MM.1S (cell line): ENCODE data around the gene STK4.

Experiments
- EZH2 ChIP-seq: fragments of 300-600 bp; sonication (generic); optimal IDR thresholded peaks from 2 replicates; pipeline ENCODE3; 2017; ENCODE audit warnings: low read depth, mild to moderate bottlenecking, antibody characterized with exemption, low read length, mixed read lengths
- EZH2phosphoT487 ChIP-seq: fragments of 300-600 bp; sonication (generic); IDR thresholded peaks from 2 replicates; pipeline ENCODE4 v1.6.1; 2018; ENCODE audit warnings: antibody characterized with exemption, low read length
- TF ChIP-seq, protein P1 (sequence below): fragments of 300-600 bp; sonication (generic); IDR thresholded peaks from 2 replicates; pipeline ENCODE4 v1.5.1; 2016; ENCODE audit warnings: antibody characterized with exemption, low read length, mixed read lengths

DNA sequence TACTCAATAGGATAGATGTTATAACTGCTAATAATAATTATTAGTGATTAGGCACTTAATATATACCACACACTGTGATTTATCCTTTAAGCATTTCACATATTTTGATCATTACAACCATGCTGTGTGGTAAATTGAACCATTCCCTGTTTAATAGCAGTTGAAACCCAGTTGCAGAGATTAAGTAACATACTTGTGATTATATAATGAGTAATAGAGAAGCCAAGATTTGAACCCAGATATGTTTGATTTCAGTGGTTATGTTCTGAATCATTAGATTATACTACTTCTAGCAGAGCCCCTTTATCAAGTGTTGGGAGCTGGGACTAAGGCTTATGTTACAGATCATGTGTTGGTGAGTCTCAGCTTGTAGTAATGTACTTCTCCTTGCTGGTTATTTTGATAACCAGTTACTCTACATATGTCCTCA lies 44.1 kb downstream of the STK4 start:
- TF ChIP-seq, protein P1, sequence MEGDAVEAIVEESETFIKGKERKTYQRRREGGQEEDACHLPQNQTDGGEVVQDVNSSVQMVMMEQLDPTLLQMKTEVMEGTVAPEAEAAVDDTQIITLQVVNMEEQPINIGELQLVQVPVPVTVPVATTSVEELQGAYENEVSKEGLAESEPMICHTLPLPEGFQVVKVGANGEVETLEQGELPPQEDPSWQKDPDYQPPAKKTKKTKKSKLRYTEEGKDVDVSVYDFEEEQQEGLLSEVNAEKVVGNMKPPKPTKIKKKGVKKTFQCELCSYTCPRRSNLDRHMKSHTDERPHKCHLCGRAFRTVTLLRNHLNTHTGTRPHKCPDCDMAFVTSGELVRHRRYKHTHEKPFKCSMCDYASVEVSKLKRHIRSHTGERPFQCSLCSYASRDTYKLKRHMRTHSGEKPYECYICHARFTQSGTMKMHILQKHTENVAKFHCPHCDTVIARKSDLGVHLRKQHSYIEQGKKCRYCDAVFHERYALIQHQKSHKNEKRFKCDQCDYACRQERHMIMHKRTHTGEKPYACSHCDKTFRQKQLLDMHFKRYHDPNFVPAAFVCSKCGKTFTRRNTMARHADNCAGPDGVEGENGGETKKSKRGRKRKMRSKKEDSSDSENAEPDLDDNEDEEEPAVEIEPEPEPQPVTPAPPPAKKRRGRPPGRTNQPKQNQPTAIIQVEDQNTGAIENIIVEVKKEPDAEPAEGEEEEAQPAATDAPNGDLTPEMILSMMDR: no peak
- TF ChIP-seq EZH2 (no peak), EZH2phosphoT487 (no peak)
